ENCODE data around the gene EVC2.
"Not testable (repeated sequence)": the region's sequence is repeated elsewhere in the genome, so short reads cannot be mapped to it uniquely, and the experiment has no call there.

EVC2 gene

DNA sequence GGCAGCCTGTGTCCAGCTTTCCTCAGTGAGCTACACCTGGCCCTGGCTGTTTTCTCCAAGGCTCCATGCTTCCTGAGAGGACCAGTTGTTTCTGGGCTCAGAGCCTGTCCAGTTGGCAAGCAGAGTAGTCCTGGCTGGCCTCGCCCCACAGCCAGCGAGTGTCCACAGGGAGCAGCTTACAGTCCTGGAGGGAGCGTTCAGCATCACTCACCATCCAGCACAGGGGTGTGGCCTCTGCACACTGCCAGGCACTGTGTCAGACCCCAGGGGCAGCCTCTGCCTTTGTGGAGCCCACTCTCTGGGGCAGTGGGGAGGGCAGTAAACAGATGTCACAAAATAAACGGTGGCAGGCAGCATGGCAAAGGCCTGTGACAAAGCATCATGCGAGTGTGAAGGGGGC is 26.5 kb upstream of the EVC2 start:
- Histone ChIP-seq H3K4me3 (ENCODE audit: low read length) (no peak overlapping the region), H3K9ac (ENCODE audit: low read length) (no peak overlapping the region), H3K4me1 (ENCODE audit: control insufficient read depth, insufficient read depth, low read length) (no peaks in the 10 kb centered on the region), H3K27me3 (ENCODE audit: control insufficient read depth, insufficient read depth, low read length) (no peaks in the 10 kb centered on the region), H3K36me3 (ENCODE audit: control insufficient read depth, insufficient read depth, low read length) (no peaks in the 10 kb centered on the region), H3K9me3 (ENCODE audit: control insufficient read depth, low read length) (no peaks in the 10 kb centered on the region)

DNA sequence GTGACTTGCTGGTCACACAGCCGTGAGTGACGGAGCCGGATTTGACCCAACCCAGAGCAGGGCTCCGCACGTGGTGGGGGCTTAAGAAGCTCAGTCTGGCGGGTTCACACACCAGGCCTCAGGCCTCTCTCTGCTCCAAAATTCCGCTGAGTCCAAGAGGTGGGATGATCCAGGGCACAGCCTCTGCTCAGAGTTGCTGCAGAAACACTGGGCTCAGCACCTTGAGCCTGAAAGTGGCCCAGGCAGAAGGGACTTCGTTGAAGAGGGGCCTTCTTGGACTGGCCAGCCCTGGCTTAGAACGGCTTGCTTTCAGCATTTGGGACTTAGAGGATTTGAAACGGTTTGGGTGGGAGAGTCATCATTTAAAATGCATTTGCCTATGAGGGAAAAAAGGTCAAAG is 23.8 kb upstream of the EVC2 start:
- Histone ChIP-seq H3K4me1 (ENCODE audit: control insufficient read depth, insufficient read depth, low read length) (no peaks in the 10 kb centered on the region), H3K9ac (ENCODE audit: low read length) (no peak overlapping the region), H3K9me3 (ENCODE audit: control insufficient read depth, low read length) (no peaks in the 10 kb centered on the region), H3K36me3 (ENCODE audit: control insufficient read depth, insufficient read depth, low read length) (no peaks in the 10 kb centered on the region), H3K27me3 (ENCODE audit: control insufficient read depth, insufficient read depth, low read length) (no peaks in the 10 kb centered on the region), H3K4me3 (ENCODE audit: low read length) (no peak overlapping the region)

DNA sequence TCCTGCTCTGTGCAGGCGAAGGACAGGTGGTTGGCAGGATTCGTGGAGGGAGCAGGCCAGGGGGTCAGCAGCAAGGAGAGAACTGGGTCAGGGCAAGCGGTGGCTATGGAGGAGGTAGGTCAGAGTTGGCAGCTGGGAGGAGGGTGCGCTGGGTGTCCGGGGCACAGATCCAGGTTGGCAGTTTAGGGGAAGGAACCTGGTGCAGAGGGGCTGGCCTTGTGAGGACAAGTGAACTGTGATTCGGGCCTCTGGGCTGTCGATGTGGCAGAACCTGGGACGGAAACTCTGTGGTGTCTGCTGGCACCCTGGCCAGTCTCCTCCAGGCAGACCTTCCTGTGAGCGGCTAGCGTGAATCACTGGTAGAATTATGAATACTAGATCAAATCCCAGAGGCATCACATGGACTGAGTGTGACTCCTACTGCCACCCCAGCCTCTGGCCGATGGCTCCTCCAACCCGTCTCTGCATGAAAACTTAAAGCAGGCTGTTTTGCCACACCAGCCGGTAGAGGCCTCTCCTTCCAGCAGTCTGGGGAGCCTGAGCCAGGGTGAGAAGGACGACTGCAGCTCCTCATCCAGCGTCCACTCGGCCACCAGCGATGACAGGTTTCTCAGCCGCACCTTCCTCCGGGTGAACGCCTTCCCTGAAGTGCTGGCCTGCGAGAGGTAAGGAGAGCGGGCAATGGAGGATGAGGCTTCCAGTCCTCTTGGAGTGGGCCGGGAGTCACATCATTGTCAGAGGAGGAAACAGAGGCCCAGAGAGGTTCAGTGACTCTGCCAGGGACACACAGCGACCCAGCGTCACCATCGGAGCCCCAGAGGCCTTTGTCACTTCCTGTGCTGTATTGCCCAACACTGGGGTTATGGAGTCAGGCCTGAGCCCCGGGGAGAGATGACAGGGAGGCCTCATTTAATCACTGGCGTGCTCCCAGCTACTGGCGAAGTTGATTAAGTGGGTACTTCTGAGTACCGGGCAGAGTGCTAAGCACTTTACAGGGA is 22.9 kb upstream of the EVC2 start:
- no peak overlapping the region for H3K4me3 ChIP-seq (ENCODE audit: low read length)
- H3K27me3 ChIP-seq (ENCODE audit: control insufficient read depth, insufficient read depth, low read length), result no peaks in the 10 kb centered on the region
- no peaks in the 10 kb centered on the region for H3K4me1 ChIP-seq (ENCODE audit: control insufficient read depth, insufficient read depth, low read length)
- no peak overlapping the region for H3K9ac ChIP-seq (ENCODE audit: low read length)
- H3K9me3 ChIP-seq (ENCODE audit: control insufficient read depth, low read length), result no peaks in the 10 kb centered on the region
- no peaks in the 10 kb centered on the region for H3K36me3 ChIP-seq (ENCODE audit: control insufficient read depth, insufficient read depth, low read length)

DNA sequence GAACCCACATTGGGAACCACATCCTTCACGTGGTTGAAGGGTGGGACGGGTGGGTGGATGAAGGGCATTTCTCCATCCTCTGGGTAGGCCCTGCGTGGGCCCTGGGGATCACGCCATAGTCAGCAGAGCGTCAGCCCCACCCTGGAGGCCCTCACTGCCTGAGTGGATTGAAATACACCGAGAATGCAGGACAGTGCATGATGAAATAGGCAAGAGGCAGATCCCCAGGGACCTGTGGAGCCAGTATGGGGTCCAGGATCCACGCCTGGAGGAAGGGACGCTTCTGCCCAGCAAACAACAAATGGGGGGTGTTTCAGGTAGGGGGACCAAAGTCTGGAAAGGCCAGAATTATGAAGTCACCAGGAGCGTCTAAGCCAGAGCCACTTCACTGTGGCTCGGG is 22.1 kb upstream of the EVC2 start:
- Histone ChIP-seq H3K9ac (ENCODE audit: low read length) (no peak overlapping the region), H3K36me3 (ENCODE audit: control insufficient read depth, insufficient read depth, low read length) (no peaks in the 10 kb centered on the region), H3K27me3 (ENCODE audit: control insufficient read depth, insufficient read depth, low read length) (no peaks in the 10 kb centered on the region), H3K4me1 (ENCODE audit: control insufficient read depth, insufficient read depth, low read length) (no peaks in the 10 kb centered on the region), H3K4me3 (ENCODE audit: low read length) (no peak overlapping the region), H3K9me3 (ENCODE audit: control insufficient read depth, low read length) (no peaks in the 10 kb centered on the region)

DNA sequence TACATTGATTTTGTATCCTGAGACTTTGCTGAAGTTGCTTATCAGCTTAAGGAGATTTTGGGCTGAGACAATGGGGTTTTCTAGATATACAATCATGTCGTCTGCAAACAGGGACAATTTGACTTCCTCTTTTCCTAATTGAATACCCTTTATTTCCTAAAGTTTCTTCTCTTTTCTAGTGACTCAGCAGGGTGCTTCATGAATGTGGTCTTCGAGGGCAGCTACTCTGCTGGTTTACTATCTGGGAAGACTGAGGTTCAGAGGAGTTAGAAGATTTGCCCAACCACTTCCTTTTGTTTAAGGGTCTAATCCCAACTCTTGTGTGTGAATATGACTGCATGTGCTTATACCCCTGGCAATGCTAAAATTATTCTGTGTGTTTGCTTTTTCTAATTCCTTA is 20.1 kb upstream of the EVC2 start:
- not testable (repeated sequence) for H3K4me1 ChIP-seq (ENCODE audit: control insufficient read depth, insufficient read depth, low read length); H3K4me3 ChIP-seq (ENCODE audit: low read length); H3K9ac ChIP-seq (ENCODE audit: low read length); H3K27me3 ChIP-seq (ENCODE audit: control insufficient read depth, insufficient read depth, low read length); H3K9me3 ChIP-seq (ENCODE audit: control insufficient read depth, low read length); H3K36me3 ChIP-seq (ENCODE audit: control insufficient read depth, insufficient read depth, low read length)

DNA sequence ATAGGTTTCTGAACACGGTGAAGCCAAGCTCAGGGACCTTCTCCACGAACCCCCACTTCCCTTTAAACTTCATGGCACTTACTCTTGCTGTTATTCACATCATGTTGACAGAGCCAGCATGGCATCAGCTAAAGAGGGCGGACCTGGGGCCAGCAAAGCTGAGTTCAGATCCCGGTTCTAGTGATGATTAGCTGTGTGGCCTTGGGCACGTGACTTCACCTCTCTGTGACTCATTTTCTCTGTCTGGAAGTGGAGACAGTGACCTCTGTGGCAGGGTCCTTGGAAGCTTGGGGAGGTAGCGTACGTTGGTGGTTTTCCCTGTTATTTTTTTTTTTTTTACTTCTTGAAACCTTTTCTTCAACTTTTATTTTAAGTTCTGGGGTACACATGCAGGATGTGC is 16.0 kb upstream of the EVC2 start:
- Histone ChIP-seq H3K9me3 (ENCODE audit: control insufficient read depth, low read length) (no peaks in the 10 kb centered on the region), H3K9ac (ENCODE audit: low read length) (no peak overlapping the region), H3K4me3 (ENCODE audit: low read length) (no peak overlapping the region), H3K36me3 (ENCODE audit: control insufficient read depth, insufficient read depth, low read length) (no peaks in the 10 kb centered on the region), H3K4me1 (ENCODE audit: control insufficient read depth, insufficient read depth, low read length) (no peaks in the 10 kb centered on the region), H3K27me3 (ENCODE audit: control insufficient read depth, insufficient read depth, low read length) (no peaks in the 10 kb centered on the region)

DNA sequence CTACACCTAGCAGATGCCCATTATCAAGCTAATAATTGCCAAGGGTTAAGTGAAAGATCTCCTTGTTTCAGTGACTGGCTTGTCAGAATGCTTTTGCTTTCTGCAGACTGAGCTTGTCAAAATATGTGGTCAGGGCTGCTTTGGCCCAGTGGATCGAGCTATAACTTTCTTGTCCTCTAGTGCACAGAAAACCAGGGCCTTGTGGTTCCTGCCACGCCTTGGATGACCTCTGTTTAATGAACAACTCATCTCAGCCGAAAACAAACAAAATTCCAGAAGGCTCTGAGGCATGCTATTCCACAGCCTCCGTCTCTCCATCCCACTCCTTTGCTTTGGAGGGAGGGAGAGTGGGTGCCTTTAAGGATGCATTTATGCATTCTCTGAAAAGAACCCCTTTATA is 14.0 kb upstream of the EVC2 start:
- Histone ChIP-seq H3K4me1 (ENCODE audit: control insufficient read depth, insufficient read depth, low read length) (no peaks in the 10 kb centered on the region), H3K9ac (ENCODE audit: low read length) (no peak overlapping the region)

DNA sequence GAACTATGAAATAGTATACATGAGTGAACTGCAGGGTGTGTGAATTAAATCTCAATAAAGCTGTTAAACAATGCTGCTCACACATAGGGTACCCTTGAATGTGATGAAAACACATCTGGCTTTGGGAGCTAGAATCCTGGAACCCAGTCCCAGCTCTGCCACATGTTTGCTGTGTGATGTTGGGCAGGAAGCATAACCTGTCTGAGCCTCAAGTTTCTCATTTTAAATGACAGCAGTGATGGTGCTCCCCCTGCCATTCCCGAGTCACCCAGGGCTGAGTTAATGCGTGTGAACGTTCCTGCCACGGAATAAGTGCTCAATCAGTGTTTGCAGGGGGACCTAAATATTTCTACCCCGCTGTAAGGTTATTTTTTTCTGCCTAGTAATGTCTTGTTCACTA is 13.6 kb upstream of the EVC2 start:
- no peak overlapping the region for H3K9ac ChIP-seq (ENCODE audit: low read length)
- no peaks in the 10 kb centered on the region for H3K27me3 ChIP-seq (ENCODE audit: control insufficient read depth, insufficient read depth, low read length)
- H3K36me3 ChIP-seq (ENCODE audit: control insufficient read depth, insufficient read depth, low read length), result no peaks in the 10 kb centered on the region
- no peaks in the 10 kb centered on the region for H3K9me3 ChIP-seq (ENCODE audit: control insufficient read depth, low read length)
- no peak overlapping the region for H3K4me3 ChIP-seq (ENCODE audit: low read length)
- no peaks in the 10 kb centered on the region for H3K4me1 ChIP-seq (ENCODE audit: control insufficient read depth, insufficient read depth, low read length)

More for the DNA sequence above, 14.0 kb upstream of the EVC2 start:
- H3K9me3 ChIP-seq (ENCODE audit: control insufficient read depth, low read length), result no peaks in the 10 kb centered on the region
- H3K4me3 ChIP-seq (ENCODE audit: low read length), result no peak overlapping the region
- no peaks in the 10 kb centered on the region for H3K36me3 ChIP-seq (ENCODE audit: control insufficient read depth, insufficient read depth, low read length)
- H3K27me3 ChIP-seq (ENCODE audit: control insufficient read depth, insufficient read depth, low read length), result no peaks in the 10 kb centered on the region

DNA sequence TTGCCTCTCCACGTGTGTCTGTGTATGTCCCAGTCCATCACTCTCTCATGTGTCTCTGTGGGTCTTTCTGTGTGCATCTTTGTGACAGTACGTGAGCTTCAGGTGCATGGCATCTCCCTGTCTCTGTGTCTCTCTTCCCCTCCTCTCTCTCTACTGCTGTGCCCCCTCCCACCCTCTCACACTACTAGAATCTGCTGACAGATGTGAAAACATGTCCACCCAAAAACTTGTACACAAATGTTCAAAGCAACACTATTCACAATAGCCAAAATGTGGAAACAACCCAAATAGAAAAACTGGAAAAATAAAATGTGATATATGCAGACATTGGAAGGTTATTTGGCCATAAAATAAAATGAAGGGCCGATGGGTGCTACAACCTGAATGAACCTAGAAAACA is 12.6 kb upstream of the EVC2 start:
- Histone ChIP-seq H3K4me1 (ENCODE audit: control insufficient read depth, insufficient read depth, low read length) (no peaks in the 10 kb centered on the region), H3K9me3 (ENCODE audit: control insufficient read depth, low read length) (no peaks in the 10 kb centered on the region), H3K9ac (ENCODE audit: low read length) (no peak overlapping the region), H3K36me3 (ENCODE audit: control insufficient read depth, insufficient read depth, low read length) (no peaks in the 10 kb centered on the region), H3K27me3 (ENCODE audit: control insufficient read depth, insufficient read depth, low read length) (no peaks in the 10 kb centered on the region), H3K4me3 (ENCODE audit: low read length) (no peak overlapping the region)

DNA sequence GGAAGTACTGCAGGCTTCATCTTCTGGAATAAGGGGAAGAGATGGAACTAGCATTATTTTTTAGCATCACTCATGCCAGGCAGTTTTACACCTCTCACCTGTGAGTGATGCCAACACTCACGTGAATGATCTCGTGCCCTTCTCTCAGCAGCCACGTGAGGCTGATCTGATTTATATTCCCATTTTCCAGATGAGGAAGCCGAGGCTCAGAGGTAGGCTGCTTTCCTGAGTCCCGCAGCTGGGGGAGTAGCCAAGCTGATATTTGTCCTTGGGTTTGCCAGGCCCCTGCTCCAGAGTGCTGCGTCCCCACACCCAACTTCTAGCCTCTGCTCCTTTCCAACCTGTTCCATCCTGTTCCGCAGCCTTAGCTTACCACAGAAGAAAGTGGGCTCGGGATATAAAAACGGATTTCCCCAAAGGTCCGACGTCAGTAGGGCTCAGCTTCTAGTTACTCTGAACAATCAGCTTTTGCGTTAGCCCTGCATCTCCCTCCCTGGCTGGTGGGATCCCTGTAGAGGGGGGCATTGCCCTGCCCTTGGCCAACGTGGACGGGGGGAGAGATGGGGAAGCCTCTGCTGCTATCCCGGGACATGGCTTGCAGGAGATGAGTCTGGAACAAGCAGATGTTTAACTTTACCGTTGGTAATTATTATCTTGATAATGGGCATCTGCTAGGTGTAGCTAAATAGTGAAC is 11.9 kb upstream of the EVC2 start:
- Histone ChIP-seq H3K9me3 (ENCODE audit: control insufficient read depth, low read length) (no peaks in the 10 kb centered on the region), H3K4me3 (ENCODE audit: low read length) (no peak overlapping the region), H3K27me3 (ENCODE audit: control insufficient read depth, insufficient read depth, low read length) (no peaks in the 10 kb centered on the region), H3K4me1 (ENCODE audit: control insufficient read depth, insufficient read depth, low read length) (no peaks in the 10 kb centered on the region), H3K9ac (ENCODE audit: low read length) (no peak overlapping the region), H3K36me3 (ENCODE audit: control insufficient read depth, insufficient read depth, low read length) (no peaks in the 10 kb centered on the region)

DNA sequence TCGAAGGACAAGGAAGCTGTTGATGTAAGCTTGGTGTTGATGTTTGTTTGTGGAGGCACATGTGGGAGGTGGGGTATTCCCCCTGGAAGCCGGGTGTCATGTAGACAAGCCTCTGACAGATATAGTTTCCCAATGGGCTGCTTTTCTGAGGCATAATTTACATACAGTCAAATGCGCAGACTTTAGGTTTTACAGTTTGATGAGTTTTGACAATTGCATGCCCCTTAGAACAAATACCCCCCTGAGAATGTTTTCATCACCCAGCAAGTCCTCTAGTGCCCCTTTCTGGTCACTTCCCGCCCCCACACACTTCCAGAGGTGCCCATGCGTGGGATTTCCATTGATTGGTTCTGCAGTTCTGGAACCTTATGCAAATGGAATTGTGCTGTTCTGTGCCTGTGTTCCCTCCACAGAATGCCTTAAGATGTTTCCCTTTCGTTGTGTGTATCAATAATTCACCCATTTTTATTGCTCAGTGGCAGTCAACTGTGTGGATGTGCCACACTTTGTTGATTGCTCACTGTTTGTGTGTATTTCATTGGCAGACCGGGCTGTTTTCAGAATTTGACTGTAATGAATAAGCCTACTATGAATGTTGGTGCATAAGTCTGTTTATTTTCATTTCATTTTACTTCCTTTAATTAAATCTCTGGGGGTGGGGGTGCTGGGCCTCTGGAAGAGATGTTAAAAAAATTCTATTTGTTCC is 11.1 kb upstream of the EVC2 start:
- Histone ChIP-seq H3K36me3 (ENCODE audit: control insufficient read depth, insufficient read depth, low read length) (no peaks in the 10 kb centered on the region), H3K4me3 (ENCODE audit: low read length) (no peak overlapping the region), H3K9me3 (ENCODE audit: control insufficient read depth, low read length) (no peaks in the 10 kb centered on the region), H3K4me1 (ENCODE audit: control insufficient read depth, insufficient read depth, low read length) (no peaks in the 10 kb centered on the region), H3K9ac (ENCODE audit: low read length) (no peak overlapping the region), H3K27me3 (ENCODE audit: control insufficient read depth, insufficient read depth, low read length) (no peaks in the 10 kb centered on the region)

DNA sequence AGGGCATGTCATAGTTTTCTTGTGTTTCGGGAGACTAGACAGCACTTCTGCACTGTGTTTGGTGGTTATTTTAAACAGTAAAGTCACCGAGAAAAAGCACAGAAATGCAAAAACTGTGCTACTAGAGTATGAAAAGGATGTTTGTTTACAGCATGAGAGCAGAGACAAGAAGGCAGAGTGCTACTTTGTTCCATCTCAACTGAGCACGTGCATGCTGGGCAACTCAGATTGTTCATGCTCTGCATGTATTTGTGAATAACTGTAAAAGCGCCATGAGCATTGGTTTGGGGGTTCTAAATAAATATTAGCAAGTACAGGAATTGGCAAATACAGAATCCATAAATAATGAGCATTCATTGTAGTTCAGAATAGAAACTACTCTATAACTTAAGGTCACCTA is 10.1 kb upstream of the EVC2 start:
- Histone ChIP-seq H3K27me3 (ENCODE audit: control insufficient read depth, insufficient read depth, low read length) (no peaks in the 10 kb centered on the region), H3K4me3 (ENCODE audit: low read length) (no peak overlapping the region), H3K9me3 (ENCODE audit: control insufficient read depth, low read length) (no peaks in the 10 kb centered on the region), H3K4me1 (ENCODE audit: control insufficient read depth, insufficient read depth, low read length) (no peaks in the 10 kb centered on the region), H3K36me3 (ENCODE audit: control insufficient read depth, insufficient read depth, low read length) (no peaks in the 10 kb centered on the region), H3K9ac (ENCODE audit: low read length) (no peak overlapping the region)
